Measurements from ENCODE around the gene LAMA4.

DNA sequence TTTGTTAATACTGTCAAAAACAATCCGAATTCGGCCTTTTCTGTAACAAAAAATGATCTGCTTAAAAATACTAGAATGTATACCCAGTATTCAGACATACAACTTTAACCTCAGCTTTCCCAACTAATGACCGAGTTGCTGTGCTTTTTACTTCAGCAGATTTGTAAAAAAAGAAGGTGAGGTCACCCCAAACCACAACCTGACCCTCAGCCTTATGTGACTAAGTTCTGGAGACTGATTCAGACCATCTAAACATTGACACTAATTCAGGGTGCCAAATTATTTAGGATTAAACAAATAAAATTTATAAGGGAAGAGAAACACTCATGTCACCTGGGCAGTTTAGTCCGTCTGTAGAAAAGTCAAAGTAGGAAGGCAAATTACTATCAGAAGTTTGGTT, 192.8 kb downstream of the LAMA4 start:
- TF ChIP-seq POLR2AphosphoS5 (IDR thresholded peaks at IDR 0.05; ENCODE audit: borderline replicate concordance, low read depth, low read length) (no peak), EZH2 (IDR thresholded peaks at IDR 0.05) (no peak), FOXP2 (optimal IDR thresholded peaks at IDR 0.05; ENCODE audit: control extremely low read depth, extremely low read length, insufficient read depth) (no peak)

Data from SK-N-MC (cell line).